Measurements from ENCODE around the gene VEGFB.

VEGFB gene, protein sequence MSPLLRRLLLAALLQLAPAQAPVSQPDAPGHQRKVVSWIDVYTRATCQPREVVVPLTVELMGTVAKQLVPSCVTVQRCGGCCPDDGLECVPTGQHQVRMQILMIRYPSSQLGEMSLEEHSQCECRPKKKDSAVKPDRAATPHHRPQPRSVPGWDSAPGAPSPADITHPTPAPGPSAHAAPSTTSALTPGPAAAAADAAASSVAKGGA

DNA sequence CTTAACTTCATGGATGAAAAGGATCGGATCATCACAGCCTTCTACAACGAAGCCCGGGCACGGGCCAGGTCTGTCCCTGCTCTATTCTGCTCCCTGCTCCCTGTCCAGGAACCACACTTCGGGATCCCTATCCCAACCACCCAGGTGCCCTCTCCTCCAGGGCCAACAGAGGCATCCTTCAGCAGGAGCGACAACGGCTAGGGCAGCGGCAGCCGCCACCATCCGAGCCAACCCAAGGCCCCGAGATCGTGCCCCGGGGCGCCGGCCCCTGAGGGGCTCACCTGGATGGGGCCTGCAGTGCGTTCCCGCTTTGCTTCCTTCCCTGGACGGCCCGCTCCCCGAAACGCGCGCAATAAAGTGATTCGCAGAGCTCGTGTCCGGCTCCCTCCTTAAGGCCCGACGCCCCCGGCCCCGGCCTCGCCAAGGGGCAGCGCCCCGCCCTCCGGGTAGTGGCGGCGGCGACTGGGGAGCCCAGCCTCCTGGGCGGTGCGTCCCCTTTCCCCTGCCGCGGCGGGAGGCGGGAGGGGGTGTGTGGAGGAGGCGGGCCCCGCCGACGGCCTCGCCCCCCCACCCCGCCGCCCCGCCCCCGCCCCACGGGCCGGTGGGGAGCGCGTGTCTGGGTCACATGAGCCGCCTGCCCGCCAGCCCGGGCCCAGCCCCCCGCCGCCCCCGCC, at the start of gene VEGFB:
VEGFB (plus strand) TSS at position 672 of the 674 bp plus-strand sequence. CDS start 250 bp downstream, outside the sequence.
- peak in 1 of 2 experiments; percentile 88 for DNase-seq

DNA sequence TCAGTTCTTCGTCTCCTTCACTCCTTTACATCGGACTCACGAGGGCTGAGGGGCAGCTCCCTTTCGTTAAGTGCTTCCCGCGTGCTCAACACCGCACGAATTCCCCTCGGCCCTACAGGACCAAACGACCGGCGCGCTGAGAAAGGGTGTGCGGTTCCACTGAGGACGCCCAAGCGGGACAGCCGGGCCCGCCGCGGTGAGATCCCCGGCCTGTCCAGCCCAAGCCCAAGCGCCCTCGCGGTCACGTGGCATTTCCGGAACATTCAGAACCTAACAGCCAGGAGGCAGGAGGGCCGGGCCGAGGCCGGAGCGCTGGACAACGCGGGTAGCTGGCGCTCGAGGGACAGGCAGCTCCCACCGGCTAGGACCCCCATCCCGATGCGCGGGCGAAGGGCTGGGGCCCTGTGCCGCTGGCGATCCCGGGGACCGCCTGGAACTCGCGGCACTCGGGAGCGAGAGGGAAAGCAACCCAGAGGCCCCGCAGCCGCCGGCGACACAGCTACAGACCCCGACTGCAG, 49.1 kb upstream of the VEGFB start:
- DNase-seq = peak; percentile 68 to 89

DNA sequence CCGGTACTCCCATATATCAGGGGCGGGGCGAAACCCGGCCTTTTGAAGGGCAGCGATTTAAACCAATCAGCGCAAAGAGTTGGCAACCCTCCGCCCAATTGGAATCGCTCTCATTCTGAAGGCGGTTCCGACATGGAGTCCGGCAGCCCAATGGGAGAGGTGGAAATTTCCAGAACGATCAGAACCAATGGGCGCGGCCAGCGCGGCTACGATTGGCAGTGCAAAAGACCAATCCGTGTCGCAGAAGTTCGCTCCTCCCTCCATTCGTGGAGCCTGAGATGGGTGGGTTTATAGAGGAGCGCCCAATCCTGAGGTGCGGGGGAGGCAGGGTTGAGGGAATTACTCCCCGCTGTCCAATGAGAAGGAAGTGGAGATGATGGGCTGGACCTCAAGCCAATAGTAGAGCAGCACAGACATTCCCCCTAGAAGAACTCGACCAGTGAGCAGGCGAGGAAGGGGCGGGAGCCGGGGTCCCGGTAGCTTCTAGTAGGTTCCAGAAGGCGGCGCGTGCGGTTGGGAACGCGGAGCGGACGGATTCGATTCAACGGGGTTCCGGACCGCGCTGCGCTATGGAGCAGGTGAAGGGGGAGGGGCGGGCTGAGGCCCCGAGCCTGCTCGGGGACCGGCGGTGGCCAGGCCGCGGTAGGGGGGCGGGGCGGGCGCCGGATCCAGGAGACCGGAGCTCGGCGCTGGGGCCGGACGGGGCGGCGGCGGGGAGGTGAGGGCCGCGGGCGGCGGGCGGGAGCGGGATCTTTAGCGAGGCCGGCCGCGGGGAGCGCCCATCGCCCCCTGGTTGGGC, 48.5 kb upstream of the VEGFB start, which contains the start of gene STIP1:
STIP1 (plus strand) TSS at position 479 of the 799 bp plus-strand sequence; CDS start at position 570, 91 bp downstream.
- DNase-seq = peak; percentile 100

GRCh38 chr11:64186492-64187165, 47.8 kb upstream of the VEGFB start:
- DNase-seq = peak in 1 of 2 experiments; percentile 46

- DNase-seq = no peak
These were observed 42.0 kb upstream of the VEGFB start for GRCh38 chr11:64192434-64192833.

DNA sequence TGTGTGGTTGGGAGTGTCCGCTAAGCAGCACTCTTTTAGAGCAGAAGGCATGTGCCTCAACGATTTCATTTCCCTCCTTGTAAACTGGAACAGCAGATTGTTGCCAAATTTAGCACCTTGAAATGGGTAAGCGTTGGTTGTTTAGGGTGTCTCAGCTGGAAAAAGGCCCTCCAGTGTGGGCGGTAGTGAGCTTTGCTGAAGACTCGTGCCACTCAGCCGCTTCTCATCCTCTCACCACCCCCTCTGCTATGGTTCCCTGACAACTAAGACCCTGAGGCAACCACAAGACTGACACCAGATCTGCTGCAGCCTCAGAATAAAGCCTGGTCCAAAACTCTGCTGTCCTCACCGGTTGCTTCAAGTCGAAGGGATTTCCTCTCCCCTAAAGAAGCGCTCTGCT, 37.8 kb upstream of the VEGFB start:
- DNase-seq = no peak

- no peak for DNase-seq
These were observed 35.9 kb upstream of the VEGFB start for GRCh38 chr11:64198511-64198910.

DNA sequence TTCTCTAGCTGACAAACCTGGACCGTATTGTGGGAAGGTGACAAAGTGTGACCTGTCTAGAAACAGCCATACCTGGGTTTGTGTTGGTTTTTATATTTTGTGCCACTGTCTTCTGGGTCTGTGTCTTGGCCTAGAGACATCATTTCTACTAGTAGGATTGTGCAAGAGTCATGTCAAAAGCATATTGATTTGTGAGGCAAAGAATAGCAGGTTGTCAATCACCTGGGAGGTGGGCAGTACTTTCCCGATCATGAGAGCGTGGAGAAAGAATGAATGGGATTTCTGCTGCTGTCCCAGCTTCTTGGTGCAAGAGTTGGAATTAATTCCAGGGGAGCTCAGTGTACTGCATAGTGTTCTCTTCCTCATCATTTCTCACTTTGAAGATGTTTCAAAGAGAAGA, 32.8 kb upstream of the VEGFB start:
- DNase-seq = no peak

- no peak for DNase-seq
These were observed 31.4 kb upstream of the VEGFB start for GRCh38 chr11:64202992-64203391.

DNA sequence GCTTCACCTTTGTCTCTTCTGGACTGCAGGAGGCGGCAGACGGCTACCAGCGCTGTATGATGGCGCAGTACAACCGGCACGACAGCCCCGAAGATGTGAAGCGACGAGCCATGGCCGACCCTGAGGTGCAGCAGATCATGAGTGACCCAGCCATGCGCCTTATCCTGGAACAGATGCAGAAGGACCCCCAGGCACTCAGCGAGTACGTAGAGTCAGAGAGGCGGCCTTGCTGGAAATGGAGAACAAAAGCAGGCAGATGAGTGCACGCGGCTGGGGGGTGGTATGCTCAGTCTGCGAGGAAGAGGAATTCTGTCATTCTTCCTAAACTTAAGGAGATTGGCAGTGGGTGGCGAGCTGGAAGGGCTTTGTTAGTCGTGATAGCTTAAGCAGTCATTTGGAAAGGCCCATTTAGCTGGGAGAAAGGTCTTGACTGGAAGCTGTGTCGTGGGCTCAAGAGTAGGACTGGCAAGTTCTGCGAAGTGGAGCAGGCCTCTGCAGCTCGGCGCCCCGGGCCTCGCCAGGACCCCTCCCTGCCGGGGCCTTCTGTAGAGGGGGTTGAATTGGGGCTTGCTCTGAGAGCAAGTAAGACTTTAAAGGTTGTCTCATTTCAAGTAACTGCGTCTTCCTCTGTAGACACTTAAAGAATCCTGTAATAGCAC, 30.8 kb upstream of the VEGFB start:
- DNase-seq = no peak

GRCh38 chr11:64204080-64204440, 30.3 kb upstream of the VEGFB start:
- no peak for DNase-seq

DNA sequence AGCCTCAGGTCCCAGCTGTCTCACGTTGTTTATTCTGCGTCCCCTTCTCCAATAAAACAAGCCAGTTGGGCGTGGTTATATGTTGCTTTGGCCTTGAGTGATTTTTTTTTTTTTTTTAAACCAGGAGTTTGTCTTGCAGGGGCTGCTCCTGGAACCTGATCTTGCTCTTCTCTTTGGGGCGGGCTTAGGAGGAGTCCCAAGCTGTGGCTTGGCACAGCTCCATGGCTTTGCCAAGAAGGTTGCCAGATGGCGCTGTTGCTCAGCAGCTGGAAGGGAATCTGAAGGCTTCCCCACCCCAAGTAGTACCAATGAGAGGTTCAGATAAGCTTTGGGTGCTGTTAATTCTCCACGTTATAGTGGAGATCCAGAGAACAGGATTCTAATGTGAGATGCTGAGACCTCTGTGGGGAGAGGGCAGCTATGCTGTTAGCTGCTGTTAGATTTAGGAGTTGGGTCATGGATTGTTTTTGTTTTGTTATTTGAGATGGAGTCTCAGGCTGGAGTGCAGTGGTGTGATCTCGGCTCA, 29.9 kb upstream of the VEGFB start:
- peak; percentile 67 to 86 for DNase-seq

DNA sequence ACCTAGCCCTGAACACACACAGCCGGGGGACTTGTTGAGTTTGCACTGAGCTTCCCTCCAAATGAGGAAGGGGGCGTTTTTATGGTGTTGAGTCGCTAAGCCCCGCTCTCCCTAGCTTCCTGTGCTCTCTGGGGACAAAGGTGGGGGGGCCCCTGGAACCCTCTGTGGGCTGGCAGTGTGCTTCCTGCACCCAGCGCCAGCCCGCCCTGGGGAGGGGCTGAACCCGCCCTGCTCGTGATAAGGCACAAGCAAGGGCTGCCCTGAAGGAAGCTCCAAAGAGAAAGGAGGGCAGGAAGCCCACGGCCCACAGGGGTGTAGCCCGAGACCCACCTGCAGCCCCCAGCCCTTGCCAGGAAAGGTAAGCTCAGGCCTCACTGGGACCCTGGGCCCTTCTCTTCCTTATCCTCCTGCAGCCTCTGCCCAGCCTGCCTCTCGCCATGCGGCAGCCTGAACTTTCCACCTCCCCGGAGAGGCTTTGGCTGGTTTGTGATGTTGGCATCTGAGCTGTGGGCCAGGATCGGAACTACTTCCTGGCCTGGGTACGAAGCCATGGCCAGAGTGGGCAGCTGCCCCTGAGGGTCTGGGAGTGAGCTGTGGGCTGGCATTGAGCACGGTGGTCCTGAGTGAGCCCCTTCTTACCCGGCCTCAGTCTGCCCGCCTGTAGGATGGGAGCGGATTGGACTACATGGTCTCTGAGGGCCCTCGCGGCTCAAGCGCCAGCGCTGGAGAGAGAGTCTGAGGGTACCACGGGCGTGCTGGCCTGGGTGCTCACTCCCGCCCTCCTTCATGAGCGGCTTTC, 27.7 kb upstream of the VEGFB start, which contains the start of gene FERMT3:
FERMT3 (plus strand) TSS at position 265 of the 799 bp plus-strand sequence. CDS start 644 bp downstream, outside the sequence.
- no peak for DNase-seq

DNA sequence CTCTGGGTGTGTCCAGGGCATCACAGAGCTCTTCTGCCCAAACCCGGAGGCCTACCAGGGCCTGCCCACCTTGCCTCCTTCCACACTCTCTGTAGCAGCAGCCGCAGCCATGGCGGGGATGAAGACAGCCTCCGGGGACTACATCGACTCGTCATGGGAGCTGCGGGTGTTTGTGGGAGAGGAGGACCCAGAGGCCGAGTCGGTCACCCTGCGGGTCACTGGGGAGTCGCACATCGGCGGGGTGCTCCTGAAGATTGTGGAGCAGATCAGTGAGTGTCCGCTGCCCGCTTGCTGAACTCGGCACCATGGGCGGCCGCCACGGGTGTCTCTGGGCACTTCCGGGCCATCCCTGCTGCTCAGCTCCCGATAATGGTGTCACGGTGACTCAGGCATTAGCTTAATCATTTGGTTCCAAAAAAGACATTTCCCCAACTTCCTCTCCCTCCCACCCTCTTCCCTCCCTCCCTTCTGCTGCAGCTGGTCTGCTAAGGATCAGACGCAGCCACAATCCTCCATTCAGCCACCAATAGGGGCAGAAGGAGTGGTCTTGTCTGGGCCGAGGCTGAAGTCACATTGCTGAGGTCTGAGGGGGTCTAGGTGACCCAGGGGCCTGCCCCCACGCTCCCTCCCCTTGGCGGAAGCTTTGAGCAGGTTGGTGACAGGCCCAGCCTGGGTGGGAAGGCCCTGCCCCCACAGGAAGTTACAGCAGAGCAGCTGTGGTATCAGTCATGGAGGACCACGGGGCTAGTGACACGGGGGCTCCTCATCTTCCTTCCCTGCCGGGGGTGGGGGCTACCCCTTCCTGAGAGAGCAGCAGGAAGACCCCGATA, 26.9 kb upstream of the VEGFB start:
- no peak for DNase-seq

GRCh38 chr11:64208086-64208795, 26.1 kb upstream of the VEGFB start:
- DNase-seq = no peak

- DNase-seq = no peak
These were observed 25.4 kb upstream of the VEGFB start for GRCh38 chr11:64208796-64209562.

GRCh38 chr11:64209563-64209843, 24.9 kb upstream of the VEGFB start:
- no peak for DNase-seq

DNA sequence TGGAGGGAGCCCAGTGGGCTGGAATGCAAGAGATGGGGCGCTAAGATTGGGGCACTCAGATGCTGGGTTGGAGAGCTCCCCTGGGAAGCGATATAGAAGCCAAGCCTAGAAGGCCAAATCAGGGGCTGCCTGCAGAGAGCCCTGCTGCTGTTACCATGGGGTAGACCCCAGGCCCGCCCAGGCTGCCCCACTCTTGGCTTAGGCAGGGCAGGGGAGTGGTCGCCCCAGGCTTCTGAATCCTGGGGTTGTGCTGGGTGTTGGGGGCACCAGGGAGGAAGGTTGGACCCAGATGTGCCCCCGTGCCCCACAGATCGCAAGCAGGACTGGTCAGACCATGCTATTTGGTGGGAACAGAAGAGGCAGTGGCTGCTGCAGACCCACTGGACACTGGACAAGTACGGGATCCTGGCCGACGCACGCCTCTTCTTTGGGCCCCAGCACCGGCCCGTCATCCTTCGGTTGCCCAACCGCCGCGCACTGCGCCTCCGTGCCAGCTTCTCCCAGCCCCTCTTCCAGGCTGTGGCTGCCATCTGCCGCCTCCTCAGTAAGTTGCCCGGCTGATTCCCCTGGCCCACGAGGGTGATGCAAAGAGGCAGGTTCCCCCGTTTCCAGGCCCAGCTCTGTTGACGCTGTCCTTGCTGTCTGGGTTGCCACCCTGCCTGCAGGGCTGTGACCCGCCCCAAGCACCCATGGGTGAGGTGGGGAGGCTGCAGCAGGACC, 23.9 kb upstream of the VEGFB start:
- no peak for DNase-seq

All from NCI-H526 (cell line).